Smooth muscle cell (in vitro differentiated cells): Measurements from ENCODE around the gene ARHGAP10. TPM values are rescaled to one million over a fixed set of nuclear protein-coding genes. Genes with fewer than 3 reads are reported as not detected.

ENCODE experiments used
- DNase-seq: peaks from one replicate; lab custom pipeline; 2025; ENCODE audit not compliant: unreplicated experiment; lab: John Stamatoyannopoulos, UW
- H2AFZ ChIP-seq: fragments of 200-600 bp; sonication (generic); 2 replicates; pipeline ENCODE4 v1.6.0; 2016; ENCODE audit warnings: antibody characterized with exemption, low read depth, mild to moderate bottlenecking
- H3F3A ChIP-seq: fragments of 200-600 bp; sonication (generic); 2 replicates; pipeline ENCODE4 v1.6.0; 2017; ENCODE audit warnings: antibody characterized with exemption, low read depth
- H3K27ac ChIP-seq: fragments of 200-600 bp; sonication (generic); 2 replicates; pipeline ENCODE4 v1.5.1; 2016; ENCODE audit warnings: low read depth, mild to moderate bottlenecking
- H3K27me3 ChIP-seq: fragments of 200-600 bp; sonication (generic); 2 replicates; pipeline ENCODE4 v1.6.1; 2016; ENCODE audit warnings: low read depth, mild to moderate bottlenecking
- H3K36me3 ChIP-seq: fragments of 200-600 bp; sonication (generic); 2 replicates; pipeline ENCODE4 v1.5.1; 2016; ENCODE audit warnings: low read depth
- H3K4me1 ChIP-seq: fragments of 200-600 bp; sonication (generic); 2 replicates; pipeline ENCODE4 v1.5.1; 2016; ENCODE audit warnings: low read depth
- H3K4me2 ChIP-seq: fragments of 200-600 bp; sonication (generic); 2 replicates; pipeline ENCODE4 v1.6.0; 2016; ENCODE audit warnings: mild to moderate bottlenecking
- H3K4me3 ChIP-seq: fragments of 200-600 bp; sonication (generic); 2 replicates; pipeline ENCODE4 v1.5.1; 2016; ENCODE audit warnings: mild to moderate bottlenecking
- H3K79me2 ChIP-seq: fragments of 200-600 bp; sonication (generic); 2 replicates; pipeline ENCODE4 v1.6.0; 2016; ENCODE audit warnings: low read depth, mild to moderate bottlenecking
- H3K9ac ChIP-seq: fragments of 200-600 bp; sonication (generic); 2 replicates; pipeline ENCODE4 v1.6.0; 2016; ENCODE audit warnings: low read depth
- H3K9me3 ChIP-seq: fragments of 200-600 bp; sonication (generic); replicated peaks from 2 replicates; pipeline ENCODE4 v1.5.1; 2016; ENCODE audit warnings: low read depth
- H4K20me1 ChIP-seq: fragments of 200-600 bp; sonication (generic); 2 replicates; pipeline ENCODE4 v1.6.0; 2016; ENCODE audit warnings: low read depth
- CTCF ChIP-seq: fragments of 200-600 bp; sonication (generic); IDR thresholded peaks from 2 replicates; pipeline ENCODE4 v1.5.1; 2017; ENCODE audit warnings: borderline replicate concordance, mild to moderate bottlenecking, antibody characterized with exemption; ENCODE audit not compliant: insufficient read depth, poor library complexity, severe bottlenecking
- WGBS: methylation state at CpG from one replicate; pipeline ENCODE4 v1.1.7; 2016; ENCODE audit warnings: low lambda C conversion rate; 5-methylcytosine and 5-hydroxymethylcytosine counted together
- polyA plus RNA-seq: library from polyadenylated mRNA; unstranded; fragments of >200 nt; fragmentation: Nextera tagmentation; extraction: Ambion mirVana; gene quantifications from 2 replicates; pipeline ENCODE4 v1.2.1, GENCODE V29; 2016
- total RNA-seq: library from RNA; depleted of rRNA; stranded (reverse); fragments of >200 nt; gene quantifications from 2 replicates; pipeline ENCODE4 v1.2.3, GENCODE V29; 2014

ARHGAP10 gene
- total and polyA plus RNA-seq, 2 experiments from 2014 or later: 6.2 to 11.6 TPM

GRCh38 chr4:147948336-147948735 lies 216.4 kb downstream of the ARHGAP10 start:
- no peaks in the 10 kb centered on the region for H4K20me1 ChIP-seq
- H3K4me1 ChIP-seq: no peaks in the 10 kb centered on the region
- no peak overlapping the region for H3K4me3 ChIP-seq
- WGBS: 98% methylated on average over 5 of the region's 5 CpGs
- H3F3A ChIP-seq: no peaks in the 10 kb centered on the region
- no peak overlapping the region for H3K4me2 ChIP-seq
- H3K27me3 ChIP-seq: no peaks in the 10 kb centered on the region
- H3K36me3 ChIP-seq: no peaks in the 10 kb centered on the region
- no peak overlapping the region for H3K9ac ChIP-seq
- no peaks in the 10 kb centered on the region for H3K9me3 ChIP-seq
- H3K27ac ChIP-seq: no peak overlapping the region
- DNase-seq: no peak
- no peak overlapping the region for H2AFZ ChIP-seq
- no peak for TF ChIP-seq CTCF
- H3K79me2 ChIP-seq: no peaks in the 10 kb centered on the region

GRCh38 chr4:147950261-147950660 lies 218.4 kb downstream of the ARHGAP10 start:
- H3K4me2 ChIP-seq: no peak overlapping the region
- DNase-seq: no peak
- 96% methylated on average over 1 of the region's 1 CpG for WGBS

GRCh38 chr4:147950841-147951240 lies 219.0 kb downstream of the ARHGAP10 start:
- 70% methylated on average over 2 of the region's 2 CpGs for WGBS
- no peak for DNase-seq
- H3K4me1 ChIP-seq: no peaks in the 10 kb centered on the region
- no peaks in the 10 kb centered on the region for H3K79me2 ChIP-seq
- no peak for TF ChIP-seq CTCF
- H3F3A ChIP-seq: no peaks in the 10 kb centered on the region
- no peak overlapping the region for H3K9ac ChIP-seq
- no peak overlapping the region for H2AFZ ChIP-seq
- no peak overlapping the region for H3K4me3 ChIP-seq
- no peaks in the 10 kb centered on the region for H4K20me1 ChIP-seq
- H3K27me3 ChIP-seq: no peaks in the 10 kb centered on the region
- H3K36me3 ChIP-seq: no peaks in the 10 kb centered on the region
- no peak overlapping the region for H3K4me2 ChIP-seq
- H3K9me3 ChIP-seq: no peaks in the 10 kb centered on the region
- H3K27ac ChIP-seq: no peak overlapping the region

More at GRCh38 chr4:147950261-147950660, 218.4 kb downstream of the ARHGAP10 start:
- no peak overlapping the region for H3K9ac ChIP-seq
- H3F3A ChIP-seq: no peaks in the 10 kb centered on the region
- H3K4me1 ChIP-seq: no peaks in the 10 kb centered on the region
- no peak overlapping the region for H3K27ac ChIP-seq
- H3K4me3 ChIP-seq: no peak overlapping the region
- H4K20me1 ChIP-seq: no peaks in the 10 kb centered on the region
- no peaks in the 10 kb centered on the region for H3K79me2 ChIP-seq
- TF ChIP-seq CTCF: no peak
- H2AFZ ChIP-seq: no peak overlapping the region
- H3K36me3 ChIP-seq: no peaks in the 10 kb centered on the region
- no peaks in the 10 kb centered on the region for H3K9me3 ChIP-seq
- no peaks in the 10 kb centered on the region for H3K27me3 ChIP-seq

GRCh38 chr4:147954850-147955249 lies 223.0 kb downstream of the ARHGAP10 start:
- Histone ChIP-seq H3K36me3 (no peaks in the 10 kb centered on the region), H3K4me1 (no peaks in the 10 kb centered on the region), H3K4me2 (no peak overlapping the region), H3K27me3 (no peaks in the 10 kb centered on the region), H3K79me2 (no peaks in the 10 kb centered on the region), H3K9ac (no peak overlapping the region), H3K9me3 (no peaks in the 10 kb centered on the region), H3F3A (no peaks in the 10 kb centered on the region), H4K20me1 (no peaks in the 10 kb centered on the region), H3K4me3 (no peak overlapping the region), H3K27ac (no peak overlapping the region), H2AFZ (no peak overlapping the region)
- no peak for DNase-seq
- 87% methylated on average over 2 of the region's 2 CpGs for WGBS
- no peak for TF ChIP-seq CTCF
